Hematopoietic multipotent progenitor cell treated with erythropoietin and hydrocortisone succinate and interleukin-3 and kit ligand, for 15 days (in vitro differentiated cells): ENCODE results near the gene MND1.
"Not testable (repeated sequence)": the region's sequence is repeated elsewhere in the genome, so short reads cannot be mapped to it uniquely, and the experiment has no call there.

ENCODE experiments used
- DNase-seq: peaks from one replicate; pipeline ENCODE4 v3.0.0-alpha.2; 2015; ENCODE audit warnings: low spot score

Gene MND1

DNA sequence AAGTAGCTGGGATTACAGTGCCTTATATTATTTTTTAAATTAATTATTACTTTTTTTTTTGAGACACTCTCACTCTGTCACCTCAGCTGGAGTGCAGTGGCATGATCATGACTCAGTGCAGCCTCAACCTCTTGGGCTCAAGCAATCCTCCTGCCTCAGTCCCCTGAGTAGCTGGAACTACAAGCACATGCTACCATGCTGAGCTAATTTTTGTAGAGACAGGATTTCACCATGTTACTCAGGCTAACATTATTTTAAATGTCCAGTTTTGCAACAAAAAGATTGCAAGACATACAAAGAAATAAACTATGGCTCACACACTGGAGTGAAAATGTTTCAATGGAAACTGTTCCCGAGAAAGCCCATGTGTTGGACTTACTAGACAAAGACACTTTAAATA lies 59.2 kb downstream of the MND1 start:
- no peak for DNase-seq

DNA sequence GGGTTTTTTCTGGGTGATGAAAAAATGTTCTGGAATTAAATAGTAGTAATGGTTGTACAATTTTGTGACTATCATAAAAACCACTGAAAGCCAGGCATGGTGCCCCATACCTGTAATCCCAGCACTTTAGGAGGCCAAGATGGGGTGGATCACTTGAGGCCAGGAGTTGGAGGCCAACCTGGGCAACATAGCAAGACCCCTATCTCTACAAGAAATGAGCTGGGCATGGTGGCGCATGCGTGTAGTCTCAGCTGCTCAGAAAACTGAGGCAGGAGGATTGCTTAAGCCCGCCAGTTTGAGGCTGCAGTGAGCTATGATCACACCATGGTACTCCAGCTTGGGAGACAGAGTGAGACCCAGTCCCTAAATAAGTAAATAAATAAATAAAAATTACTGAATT lies 63.4 kb downstream of the MND1 start:
- no peak for DNase-seq

DNA sequence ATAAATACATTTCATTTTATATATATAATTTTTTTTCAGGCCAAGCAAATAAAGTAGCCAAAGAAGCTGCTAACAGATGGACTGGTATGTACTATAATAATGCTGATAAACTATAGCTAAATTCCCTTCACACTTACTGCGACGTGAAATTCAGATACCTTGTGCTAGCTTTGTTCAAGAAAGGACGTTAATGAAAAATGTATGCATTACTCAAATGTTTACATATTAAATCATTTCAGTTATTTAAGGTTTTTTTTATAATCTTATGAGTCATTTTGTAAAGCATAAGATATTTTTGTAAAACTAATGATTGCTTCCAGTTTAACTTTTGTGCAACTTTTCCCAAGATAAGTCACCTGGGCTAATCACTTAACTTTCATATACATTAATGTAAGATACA lies 64.4 kb downstream of the MND1 start:
- no peak for DNase-seq

DNA sequence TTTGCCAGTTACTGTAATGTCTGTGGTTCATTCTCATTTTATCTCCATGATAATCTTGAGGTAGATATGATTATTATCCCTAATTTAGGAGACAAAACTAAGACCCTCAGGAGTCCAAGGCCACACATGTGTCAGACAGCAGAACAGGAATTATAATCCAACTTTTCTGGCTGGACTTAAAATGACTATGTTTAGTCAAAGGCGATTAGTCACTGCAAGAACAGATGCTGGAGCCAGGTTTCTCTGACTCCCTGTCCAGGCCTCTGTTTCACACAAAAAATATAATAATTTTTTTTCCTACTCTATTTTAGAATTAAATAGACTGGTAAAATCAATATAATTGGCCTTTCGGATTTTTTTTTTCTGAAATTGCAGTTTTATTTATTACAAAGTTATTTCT lies 64.9 kb downstream of the MND1 start:
- DNase-seq: no peak

DNA sequence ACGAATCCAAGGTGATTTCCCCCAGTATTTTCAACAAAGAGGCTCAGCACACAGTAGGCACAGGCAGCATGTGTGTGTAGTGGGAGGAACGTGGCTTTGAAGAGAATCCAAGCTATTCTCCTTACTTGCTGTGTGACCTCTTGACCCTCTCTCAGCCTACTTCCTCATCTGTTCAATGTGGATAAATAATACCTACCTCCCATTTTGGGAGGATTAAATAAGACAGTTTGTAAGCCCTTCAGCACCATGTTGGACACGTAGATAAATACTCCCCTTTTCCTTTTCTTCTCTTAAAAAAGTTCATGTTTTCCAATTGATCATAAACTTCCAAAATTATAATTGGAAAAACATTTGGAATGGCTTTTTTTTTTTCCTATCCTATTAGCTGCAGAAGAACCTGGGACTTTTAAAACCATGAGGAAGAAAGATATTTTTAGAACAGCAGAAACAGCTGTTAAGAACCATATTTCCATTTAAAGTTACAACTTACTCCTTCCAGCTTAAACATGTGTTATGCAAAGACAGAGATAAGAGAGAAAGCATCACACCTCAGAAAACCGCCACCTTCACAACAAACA lies 65.5 kb downstream of the MND1 start:
- no peak for DNase-seq

DNA sequence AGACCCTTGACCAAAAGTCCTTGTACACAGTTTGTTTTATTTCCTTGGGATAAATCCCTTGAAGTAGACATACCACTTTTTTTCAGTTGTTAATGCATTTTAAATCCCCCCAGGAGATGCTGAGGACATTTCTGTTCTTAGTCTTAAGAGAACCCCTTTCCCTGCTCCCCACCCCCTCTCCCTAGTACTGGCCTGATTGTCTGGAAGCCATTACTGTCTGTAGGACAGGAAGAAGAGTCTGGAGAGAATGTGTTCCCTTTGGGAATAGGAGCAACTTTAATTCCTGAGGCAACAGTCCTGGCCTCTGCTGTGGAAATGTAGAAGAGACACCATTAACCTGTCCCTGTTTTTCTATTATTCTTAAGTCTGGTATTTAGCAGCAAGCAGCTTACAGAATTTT lies 69.4 kb downstream of the MND1 start:
- DNase-seq: no peak

DNA sequence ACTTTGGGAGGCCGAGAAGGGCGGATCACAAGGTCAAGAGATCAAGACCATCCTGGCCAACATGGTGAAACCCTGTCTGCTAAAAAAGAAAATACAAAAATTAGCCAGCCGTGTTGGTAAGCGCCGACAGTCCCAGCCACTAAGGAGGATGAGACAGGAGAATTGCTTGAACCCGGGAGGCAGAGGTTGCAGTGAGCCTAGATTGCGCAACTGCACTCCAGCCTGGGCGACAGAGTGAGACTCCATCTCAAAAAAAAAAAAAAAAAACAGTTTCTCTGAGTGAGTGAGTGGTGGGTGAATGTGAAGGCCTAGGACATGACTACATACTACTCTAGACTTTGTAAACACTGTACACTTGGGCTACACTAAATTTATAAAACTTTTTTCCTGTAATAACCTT lies 72.0 kb downstream of the MND1 start:
- DNase-seq: not testable (repeated sequence)

DNA sequence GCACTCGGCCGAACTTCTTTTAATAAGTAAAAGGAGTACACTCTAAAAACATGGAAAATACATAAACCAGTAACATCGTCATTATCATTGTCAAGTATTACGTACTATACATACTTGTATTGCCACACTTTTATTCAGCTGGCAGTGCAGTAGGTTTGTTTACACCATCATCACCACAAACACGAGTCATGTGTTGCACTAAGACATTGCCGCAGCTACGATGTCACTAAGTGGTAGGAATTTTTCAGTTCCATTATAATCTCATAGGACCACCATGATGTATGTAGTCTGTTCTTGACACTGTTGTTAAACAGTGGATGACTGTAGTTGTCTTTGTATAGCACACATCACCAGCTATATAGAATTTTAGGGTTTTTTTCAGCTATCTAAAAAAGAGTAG lies 73.6 kb downstream of the MND1 start:
- no peak for DNase-seq

DNA sequence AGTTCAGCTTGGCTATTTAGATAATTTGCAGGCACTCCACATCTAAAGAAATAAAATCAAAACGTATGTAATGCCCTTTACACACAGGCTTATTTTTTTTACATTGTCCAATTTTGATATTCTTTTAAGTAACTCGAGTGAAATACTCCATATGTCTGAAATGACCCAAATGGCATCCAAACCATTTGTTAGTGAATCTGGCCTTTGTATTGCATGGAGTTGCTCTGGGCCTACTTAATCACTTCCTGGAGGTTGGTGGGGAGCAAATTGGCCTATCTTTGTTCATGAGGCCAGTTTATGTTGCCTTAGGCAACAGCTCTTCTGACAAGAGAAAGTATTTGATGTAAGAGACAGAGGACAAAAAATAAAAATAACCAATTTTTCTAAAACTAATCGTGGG lies 74.1 kb downstream of the MND1 start:
- DNase-seq: no peak

DNA sequence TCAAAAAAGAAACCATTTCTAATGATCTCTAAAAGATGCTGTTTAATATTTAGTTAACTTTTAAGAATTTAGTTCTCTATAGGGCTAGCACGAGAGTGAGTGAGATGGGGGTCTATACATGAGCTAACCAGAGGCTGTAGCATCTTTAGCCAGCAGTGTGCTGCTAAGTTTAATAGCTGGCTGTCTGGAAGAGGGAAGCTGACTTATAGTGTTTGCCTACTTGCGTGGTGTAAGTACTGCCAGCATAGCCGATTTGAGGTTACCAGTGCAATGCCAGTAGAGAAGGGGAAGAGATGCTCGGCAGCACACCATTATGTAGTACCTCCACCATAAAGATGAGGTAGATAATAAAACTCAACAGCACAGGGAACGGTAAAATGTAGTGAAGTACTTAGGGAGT lies 74.5 kb downstream of the MND1 start:
- no peak for DNase-seq

DNA sequence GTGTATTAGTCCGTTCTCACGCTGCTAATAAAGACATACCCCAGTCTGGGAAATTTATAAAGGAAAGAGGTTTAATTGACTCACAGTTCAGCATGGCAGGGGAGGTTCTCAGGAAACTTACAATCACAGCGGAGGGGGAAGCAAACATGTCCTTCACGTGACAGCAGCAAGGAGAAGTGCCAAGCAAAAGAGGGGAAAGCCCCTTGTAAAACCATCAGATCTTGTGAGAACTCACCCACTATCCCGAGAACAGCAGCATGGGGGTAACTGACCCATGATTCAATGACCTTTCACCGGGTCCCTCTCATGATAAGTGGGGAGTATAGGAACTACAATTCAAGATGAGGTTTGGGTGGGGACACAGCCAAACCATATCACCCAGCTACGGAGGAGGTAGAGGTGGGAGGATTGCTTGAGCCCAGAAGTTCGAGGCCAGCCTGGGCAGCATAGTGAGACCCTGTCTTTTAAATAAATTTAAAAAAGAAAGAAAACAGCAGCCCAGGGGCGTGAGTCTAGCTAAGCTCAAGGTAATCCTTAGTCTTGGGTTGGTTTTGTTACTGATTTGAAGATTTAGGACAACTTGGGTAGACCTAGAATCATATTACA lies 75.3 kb downstream of the MND1 start:
- no peak for DNase-seq

DNA sequence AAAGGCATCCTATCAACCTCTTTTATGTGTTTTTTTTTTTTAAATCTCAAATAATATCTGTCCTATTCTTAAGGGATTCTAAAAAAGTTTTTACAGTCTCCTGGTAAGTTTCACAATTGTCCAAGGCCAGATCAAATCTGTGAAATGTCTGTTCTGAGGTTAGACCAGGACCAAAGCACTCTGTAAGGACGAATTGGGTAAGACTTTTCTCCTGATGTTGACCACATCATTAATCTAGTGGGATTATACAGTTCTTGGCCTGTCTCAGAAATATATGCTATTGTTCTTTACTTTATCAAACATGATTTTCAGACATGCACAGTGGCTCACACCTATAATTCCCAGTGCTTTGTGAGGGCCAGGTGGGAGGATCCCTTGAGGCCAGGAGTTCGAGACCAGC lies 75.9 kb downstream of the MND1 start:
- no peak for DNase-seq

DNA sequence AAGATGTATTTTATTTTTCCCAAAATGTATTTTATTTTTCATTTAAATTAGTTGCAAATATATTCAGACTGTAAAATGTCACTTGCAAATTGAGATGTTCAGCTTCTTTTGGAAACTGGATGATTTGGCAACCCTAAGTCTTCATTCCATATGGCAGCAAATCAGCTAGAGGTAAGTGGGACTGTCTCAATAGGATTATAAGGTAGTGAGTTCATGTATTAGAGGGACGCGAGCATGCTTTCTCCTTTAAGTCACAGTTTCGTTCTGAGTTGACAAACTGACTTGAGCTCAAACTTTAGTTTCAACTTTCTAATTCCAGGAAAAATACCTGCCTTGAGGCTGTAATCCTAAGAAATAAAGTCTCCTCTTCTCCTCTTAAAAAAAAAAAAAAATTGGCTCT lies 77.5 kb downstream of the MND1 start:
- DNase-seq: no peak

DNA sequence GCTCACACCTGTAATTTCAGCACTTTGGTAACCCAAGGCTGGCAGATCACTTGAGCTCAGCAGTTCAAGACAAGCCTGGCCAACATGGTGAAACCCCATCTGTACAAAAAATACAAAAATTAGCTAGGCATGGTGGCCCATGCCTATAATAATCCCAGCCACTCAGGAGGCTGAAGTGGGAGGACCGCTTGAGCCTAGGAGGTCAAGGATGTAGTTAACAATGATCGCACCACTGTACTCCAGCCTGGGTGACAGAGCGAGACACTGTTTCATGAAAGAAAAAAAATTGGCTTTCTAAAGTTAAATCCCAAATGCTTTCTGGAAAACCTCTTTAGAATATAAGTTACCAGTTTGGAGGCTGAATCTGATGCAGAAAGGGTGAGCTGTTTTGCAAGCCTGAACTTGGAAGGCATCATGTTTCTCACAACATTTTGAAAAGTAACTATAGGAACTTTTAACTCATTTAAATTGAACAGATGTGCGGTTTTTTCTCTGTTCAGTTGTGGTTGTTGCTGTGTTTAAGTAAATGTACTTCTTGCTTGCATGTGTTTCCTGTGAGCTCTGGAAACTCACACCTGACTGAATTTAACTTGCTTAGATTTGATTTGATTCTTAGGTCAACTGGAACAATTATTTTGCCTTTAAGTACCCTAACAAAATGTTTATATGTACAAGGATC lies 81.9 kb downstream of the MND1 start:
- DNase-seq: no peak

DNA sequence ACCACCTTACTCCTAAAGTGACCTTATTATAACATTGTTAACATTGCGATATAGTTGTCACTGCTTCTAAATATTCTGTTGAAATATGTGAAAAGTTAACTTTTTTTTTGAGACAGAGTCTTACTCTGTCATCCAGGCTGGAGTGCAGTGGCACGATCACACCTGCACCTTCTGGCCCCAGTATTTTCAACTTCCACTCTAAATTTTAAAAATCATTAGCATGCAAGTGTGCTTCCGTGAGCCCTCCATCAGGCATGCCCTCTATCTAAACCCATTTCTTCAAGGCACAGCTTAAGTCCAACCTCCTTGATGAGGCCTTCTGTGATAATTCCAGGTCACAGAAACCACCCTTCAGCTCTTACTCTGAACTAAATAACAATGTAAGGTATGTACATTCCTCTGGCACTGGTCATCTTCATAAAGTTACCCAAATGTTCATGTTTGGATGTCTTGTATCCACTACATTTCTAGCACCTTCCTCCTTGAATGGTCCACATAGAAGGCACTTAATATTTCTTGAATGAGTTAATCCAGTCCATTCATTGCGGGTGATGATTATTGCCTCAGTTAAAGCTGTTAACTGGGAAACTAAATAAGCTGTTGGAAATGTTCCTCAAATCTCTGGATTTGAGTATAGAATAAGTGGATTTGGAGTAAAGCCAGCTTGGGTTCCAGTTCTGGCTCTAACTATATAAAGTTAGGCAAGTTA lies 83.0 kb downstream of the MND1 start:
- no peak for DNase-seq

DNA sequence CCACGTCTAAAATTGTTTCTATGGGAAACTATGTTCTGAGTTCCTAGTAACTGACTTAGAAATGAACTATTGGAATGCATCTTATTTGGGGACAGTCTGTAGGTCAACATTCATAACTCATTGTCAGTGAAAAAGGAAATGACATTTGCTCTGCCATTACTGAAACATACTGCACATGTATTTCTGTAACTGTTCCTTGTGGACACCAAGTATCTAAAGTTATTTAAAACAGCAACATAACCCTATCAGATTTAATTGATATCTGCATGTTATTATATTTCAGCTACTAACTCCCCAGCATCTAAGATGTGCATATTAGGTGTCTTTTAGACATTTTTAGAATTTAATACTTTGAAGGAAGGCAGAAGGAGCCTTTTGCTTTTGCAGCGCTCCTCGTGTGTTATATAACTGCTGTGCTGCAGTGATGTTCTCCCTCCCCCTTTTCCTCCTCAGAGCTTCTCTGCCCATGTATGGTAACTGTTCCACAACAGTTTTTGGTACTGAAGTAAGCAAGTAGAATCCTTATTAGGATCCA lies 84.5 kb downstream of the MND1 start:
- DNase-seq: no peak

DNA sequence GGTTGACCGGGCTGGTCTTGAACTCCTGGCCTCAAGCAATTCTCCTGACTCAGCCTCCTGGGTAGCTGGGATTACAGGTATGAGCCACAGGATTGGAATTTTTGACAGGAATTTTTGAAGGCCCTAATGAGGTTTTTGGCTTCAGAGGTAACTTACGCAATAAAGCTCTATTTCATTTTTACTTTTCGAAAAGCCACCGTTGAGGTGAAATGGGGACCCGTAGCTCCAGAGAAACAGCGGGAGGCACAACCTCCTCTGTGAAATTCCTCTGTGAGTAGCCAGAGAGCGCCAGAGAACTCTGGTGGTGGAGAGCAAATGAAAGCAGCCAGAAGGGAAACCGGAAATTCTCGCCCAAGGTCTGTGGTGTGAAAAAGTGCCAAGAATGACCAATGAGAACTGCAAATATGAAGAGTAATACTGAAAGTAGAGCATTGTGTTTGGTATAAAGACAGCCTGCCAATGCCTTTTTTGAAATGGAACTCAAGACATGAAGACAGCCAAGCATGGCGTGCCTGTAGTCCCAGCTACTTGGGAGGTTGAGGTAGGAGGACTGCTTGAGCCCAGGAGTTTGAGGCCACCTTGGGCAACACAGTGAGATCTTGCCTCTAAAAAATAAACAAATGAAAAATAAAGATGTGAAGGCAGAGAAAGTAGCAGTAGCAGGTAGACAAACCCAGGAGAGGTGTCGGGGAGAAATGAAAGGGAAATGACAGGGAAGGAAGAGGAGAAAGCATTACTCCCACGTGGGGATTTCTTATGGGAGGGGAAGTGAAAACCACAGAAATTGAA lies 88.7 kb downstream of the MND1 start:
- peak; percentile 84 for DNase-seq

DNA sequence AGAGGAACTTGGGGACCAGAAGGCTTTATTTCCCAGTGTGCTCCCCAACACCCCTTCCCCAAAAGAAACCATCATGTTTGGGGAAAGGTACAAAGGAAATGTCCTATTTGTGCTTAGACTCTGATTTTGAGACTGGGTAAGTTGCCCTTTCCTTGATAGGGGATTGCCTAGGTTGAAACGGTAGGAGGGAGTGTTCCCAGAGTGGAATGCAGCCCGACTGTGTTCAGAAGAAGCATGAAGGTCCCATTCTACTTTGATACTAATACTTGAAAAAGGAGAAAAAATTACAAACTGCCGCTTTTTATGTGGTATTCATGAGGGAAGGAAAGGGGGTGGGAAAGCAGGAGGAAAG lies 89.2 kb downstream of the MND1 start:
- no peak for DNase-seq

DNA sequence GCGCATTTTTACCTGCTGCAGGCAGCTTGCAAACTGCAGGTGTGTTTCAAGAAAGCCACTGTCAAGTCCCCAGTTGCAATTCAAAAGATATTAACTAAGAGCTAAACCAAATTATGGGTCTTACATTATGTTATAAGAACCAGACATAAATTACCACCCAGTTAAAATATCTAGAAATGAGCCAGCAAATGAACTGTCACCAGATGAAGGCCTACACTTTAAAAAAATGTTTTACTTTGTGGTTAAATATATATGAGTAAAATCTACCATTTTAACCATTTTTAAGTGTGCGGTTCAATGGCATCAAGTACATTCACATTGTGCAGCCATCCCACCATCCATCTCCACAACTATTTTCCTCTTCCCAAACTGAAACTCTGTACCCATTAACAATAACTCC lies 89.7 kb downstream of the MND1 start:
- no peak for DNase-seq

DNA sequence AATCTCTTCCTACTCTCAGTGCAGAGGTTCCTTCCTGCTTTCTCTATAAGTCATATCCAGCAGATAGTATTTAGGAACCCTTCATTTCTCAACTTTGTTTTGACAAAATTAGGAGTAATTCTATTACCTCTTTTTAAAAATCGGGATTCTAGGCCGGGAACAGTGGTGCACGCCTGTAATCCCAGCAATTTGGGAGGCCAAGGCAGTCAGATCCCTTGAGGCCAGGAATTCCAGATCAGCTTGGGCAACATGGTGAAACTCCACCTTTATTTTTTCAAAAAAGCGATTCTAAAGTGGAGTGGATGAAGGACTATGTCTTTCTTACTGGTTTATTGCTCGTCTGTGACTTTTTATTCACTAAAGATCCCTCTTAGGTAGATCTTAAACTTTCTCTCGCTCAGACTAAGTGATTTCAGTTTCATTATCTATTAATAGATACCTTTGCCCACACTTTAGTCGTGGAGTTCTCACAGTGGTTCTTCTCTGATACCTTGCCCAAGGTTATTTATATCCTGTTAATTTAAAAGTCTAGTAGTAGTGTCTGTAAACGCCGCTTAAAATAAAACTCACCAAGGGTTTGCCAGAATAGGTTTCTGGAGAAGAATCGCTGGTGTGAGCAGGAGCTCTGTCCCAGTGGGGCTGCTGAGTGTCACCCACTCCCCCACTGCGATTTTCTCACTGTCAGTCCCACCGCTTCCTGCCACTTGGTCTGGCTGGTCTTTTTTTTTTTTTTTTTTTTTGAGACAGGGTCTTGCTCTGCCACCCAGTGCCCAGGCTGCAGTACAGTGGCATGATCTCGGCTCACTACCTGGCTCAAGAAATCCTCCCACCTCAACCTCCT lies 94.6 kb downstream of the MND1 start:
- DNase-seq: no peak

DNA sequence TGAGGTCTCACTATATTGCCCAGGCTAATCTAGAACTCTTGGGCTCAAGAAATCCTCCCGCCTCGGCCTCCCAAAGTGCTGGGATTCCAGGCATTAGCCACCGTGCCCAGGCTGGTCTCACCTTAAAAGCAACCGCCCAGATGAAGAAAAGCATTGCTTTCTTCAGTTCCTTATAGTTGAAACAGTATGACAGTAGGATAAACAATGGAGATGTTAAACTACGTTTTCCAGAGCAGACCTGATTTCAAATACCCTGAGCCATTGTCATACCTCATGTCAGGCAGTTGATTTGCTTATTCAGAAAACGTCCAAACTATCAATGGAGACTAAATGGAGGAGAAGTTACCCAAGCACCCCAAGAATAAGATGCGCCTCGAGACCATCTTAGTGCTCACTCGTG lies 95.3 kb downstream of the MND1 start:
- DNase-seq: no peak
